WTC11 (cell line): ENCODE measurements around the gene ITPRIP.

Experiments
- ELF4 ChIP-seq: sonication (generic); formaldehyde crosslinking; IDR thresholded peaks from 2 replicates; pipeline ENCODE4 v1.8.1; 2022; ENCODE audit warnings: low read depth, mild to moderate bottlenecking, moderate library complexity, missing genetic modification reagents
- NFYB ChIP-seq: sonication (generic); formaldehyde crosslinking; conservative IDR thresholded peaks from 2 replicates; pipeline ENCODE4 v1.8.0; 2022; ENCODE audit warnings: low read depth, missing genetic modification reagents
- SP1 ChIP-seq: sonication (generic); formaldehyde crosslinking; conservative IDR thresholded peaks from 2 replicates; pipeline ENCODE4 v1.8.1; 2022; ENCODE audit warnings: missing genetic modification reagents
- ZNF138 ChIP-seq: sonication (generic); formaldehyde crosslinking; conservative IDR thresholded peaks from 2 replicates; pipeline ENCODE4 v1.8.1; 2022; ENCODE audit warnings: mild to moderate bottlenecking, moderate library complexity, missing genetic modification reagents
- TF ChIP-seq, protein P1 (sequence below): fragments of 200-600 bp; IDR thresholded peaks from 2 replicates; pipeline ENCODE4 v1.8.0; 2022; ENCODE audit warnings: antibody characterized with exemption

- TF ChIP-seq, protein P1, sequence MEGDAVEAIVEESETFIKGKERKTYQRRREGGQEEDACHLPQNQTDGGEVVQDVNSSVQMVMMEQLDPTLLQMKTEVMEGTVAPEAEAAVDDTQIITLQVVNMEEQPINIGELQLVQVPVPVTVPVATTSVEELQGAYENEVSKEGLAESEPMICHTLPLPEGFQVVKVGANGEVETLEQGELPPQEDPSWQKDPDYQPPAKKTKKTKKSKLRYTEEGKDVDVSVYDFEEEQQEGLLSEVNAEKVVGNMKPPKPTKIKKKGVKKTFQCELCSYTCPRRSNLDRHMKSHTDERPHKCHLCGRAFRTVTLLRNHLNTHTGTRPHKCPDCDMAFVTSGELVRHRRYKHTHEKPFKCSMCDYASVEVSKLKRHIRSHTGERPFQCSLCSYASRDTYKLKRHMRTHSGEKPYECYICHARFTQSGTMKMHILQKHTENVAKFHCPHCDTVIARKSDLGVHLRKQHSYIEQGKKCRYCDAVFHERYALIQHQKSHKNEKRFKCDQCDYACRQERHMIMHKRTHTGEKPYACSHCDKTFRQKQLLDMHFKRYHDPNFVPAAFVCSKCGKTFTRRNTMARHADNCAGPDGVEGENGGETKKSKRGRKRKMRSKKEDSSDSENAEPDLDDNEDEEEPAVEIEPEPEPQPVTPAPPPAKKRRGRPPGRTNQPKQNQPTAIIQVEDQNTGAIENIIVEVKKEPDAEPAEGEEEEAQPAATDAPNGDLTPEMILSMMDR: no peak
- TF ChIP-seq ELF4 (CRISPR knock-in tag): no peak
- no peak for TF ChIP-seq SP1 (CRISPR knock-in tag)
- no peak for TF ChIP-seq ZNF138 (CRISPR knock-in tag)
- TF ChIP-seq NFYB (CRISPR knock-in tag): no peak
Measured at GRCh38 chr10:104349623-104350126, 11.4 kb upstream of the ITPRIP start.
